WI38 (cell line): ENCODE measurements around the gene TUBB8.

Experiments used
- H3K4me3 ChIP-seq: 2 replicates; pipeline ENCODE4 v1.5.1; 2011; ENCODE audit warnings: low read depth, mild to moderate bottlenecking, control low read depth, low read length
- TF ChIP-seq, protein P1 (sequence below): IDR thresholded peaks from 2 replicates; pipeline ENCODE4 v1.5.1; 2012; ENCODE audit warnings: low read depth, mild to moderate bottlenecking, control low read depth, low read length

Gene TUBB8

DNA sequence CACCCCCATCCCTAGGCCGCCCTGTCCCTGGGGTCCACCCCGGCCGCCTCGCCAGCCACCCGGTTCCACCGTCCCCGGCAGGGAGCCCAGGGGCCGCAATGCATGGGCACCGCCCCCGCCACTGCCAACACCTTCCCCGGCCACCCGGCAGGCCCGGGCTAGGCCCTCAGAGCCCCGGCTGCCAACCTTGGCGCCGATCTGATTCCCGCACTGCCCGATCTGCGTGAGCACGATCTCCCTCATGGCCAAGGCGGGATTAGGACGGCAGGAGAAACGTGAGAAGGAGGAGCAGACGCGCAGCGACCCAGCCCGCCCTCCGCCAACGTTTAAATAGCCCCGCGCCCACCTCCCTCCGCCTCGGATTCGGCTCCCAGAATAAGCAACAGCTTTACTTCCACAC lies at the start of gene TUBB8:
Gene TUBB8, minus strand, starts transcription at position 301 of the 400 bp plus-strand sequence. Its CDS starts 58 bp downstream, at position 243.
- H3K4me3 ChIP-seq: no peak within 1 kb of the TSS
- TF ChIP-seq, protein P1, sequence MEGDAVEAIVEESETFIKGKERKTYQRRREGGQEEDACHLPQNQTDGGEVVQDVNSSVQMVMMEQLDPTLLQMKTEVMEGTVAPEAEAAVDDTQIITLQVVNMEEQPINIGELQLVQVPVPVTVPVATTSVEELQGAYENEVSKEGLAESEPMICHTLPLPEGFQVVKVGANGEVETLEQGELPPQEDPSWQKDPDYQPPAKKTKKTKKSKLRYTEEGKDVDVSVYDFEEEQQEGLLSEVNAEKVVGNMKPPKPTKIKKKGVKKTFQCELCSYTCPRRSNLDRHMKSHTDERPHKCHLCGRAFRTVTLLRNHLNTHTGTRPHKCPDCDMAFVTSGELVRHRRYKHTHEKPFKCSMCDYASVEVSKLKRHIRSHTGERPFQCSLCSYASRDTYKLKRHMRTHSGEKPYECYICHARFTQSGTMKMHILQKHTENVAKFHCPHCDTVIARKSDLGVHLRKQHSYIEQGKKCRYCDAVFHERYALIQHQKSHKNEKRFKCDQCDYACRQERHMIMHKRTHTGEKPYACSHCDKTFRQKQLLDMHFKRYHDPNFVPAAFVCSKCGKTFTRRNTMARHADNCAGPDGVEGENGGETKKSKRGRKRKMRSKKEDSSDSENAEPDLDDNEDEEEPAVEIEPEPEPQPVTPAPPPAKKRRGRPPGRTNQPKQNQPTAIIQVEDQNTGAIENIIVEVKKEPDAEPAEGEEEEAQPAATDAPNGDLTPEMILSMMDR: no peak

DNA sequence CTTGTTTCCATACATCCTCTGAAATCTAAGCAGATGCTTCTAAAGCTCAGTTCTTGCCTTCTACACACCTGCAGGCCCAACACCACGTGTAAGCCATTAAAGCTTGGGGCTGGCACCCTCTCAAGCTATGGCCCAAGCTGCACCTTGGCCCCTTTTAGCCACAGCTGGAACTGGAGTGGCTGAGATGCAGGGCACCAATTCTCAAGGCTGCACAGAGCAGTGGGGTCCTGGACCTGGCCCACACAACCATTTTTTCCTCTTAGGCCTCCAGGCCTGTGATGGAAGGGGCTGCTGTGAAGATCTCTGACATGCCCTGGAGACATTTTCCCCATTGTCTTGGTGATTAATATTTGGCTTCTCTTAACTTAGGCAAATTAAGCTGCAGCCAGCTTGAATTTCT lies 47.4 kb upstream of the TUBB8 start:
- TF ChIP-seq, protein P1: no peak
- no peak overlapping the region for H3K4me3 ChIP-seq

DNA sequence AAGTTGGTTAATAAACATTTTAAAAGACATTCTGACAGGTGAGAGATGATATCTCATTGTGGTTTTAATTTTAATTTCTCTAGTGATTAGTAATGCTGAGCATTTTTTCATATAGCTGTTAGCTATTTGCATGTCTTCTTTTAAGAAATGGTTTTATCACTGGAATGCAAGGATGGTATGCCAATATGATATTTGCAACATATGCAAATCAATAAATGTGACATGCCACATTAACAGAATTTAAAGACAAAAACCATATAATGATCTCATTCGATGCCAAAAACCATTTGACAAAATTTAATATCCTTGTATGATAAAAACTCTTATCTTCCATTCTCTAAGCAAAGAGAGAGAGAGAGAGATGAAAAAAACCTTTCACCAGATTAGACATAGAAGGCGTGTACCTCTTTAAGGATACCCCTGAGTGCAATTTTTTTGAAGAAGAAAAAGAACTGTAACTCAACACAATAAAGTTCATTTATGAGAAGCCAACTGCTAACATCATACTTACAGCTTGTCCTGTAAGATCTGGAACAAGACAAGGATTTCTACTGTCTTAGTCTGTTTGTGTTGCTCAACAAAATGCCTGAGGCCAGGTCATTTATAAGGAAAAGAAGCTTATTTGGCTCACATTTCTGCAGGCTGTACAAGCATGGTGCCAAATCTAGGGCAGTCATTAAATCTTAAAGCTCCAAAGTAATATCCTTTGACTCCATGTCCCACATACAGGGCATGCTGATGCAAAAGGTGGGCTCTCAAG lies 46.4 kb upstream of the TUBB8 start:
- TF ChIP-seq, protein P1: no peak
- no peak overlapping the region for H3K4me3 ChIP-seq

DNA sequence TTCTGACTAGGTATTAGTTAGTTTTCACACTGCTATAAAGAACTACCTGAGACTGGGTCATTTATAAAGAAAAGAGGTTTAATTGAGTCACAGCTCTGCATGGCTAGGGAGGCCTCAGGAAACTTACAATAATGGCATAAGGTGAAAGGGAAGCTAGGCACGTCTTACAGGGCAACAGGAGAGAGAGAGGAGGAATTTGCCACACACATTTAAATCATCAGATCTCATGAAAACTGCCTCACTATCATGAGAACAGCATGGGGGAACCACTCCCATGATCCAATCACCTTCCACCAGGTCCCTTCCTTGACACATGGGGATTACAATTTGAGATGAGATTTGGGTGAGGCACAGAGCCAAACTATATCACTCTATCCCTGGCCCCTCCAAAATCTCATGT lies 45.5 kb upstream of the TUBB8 start:
- TF ChIP-seq, protein P1: no peak
- no peak overlapping the region for H3K4me3 ChIP-seq

DNA sequence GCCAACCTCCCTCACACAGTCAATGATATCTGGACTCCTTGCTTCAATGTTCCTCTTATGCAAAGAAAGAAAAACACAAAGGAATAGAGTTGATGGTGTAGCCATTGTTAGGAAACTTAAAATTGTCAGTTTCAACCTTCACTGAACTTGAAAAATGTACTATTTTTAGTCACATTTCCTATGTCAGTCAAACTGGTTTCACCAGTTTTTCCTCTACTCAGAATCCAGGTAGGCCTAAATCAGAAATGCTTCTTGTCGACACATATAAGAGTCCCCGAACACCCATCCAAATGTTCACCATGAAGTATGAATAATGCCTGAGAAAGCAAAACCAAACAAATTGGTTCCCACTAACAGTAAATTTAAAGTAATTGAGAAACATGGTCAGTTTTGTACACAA lies 43.8 kb upstream of the TUBB8 start:
- no peak overlapping the region for H3K4me3 ChIP-seq
- TF ChIP-seq, protein P1: no peak

DNA sequence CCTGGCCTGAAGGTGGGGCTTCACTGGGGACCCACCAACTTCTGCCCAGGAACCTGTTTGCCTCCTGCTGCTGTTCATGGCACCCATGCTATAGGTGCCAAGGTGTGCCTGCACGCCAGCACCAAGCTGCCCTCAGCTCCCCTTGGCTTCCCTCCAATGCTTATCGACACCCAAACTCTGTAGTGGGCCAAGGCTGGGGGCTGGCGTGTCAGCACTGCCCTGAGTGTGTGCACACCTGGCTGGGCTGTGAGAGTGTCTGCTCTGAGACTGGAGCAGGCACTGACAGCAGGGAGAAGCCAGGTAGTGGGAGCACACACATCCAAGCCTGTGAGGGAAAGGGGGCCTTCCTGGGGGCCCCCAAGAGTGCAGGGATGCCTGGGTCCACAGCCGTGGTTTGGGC lies 43.1 kb upstream of the TUBB8 start:
- H3K4me3 ChIP-seq: no peak overlapping the region
- TF ChIP-seq, protein P1: no peak

DNA sequence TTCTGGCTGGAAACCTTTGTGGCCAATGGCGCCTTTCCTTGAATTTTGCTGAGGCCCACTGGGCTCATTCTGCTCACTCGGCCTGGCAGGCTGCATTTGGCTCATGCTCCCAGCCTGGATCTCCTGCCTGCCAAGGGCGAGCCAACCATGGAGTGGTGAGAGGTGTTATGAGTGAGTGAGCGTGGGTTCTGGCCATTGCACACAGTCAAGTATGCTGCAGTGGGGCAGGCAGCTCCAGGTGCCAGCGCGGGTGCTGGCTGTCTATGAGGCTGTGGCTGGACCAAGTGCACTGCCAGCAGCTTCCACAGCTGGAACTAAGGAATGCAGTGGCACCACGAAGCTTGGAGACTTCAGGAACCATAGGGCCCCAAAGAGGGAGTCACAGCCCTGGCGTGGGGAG lies 42.2 kb upstream of the TUBB8 start:
- TF ChIP-seq, protein P1: no peak
- no peak overlapping the region for H3K4me3 ChIP-seq
